ENCODE measurements around the gene STAT5B. TPM values are rescaled to one million over a fixed set of nuclear protein-coding genes. Genes with fewer than 3 reads are reported as not detected.
"Not testable (repeated sequence)": the region's sequence is repeated elsewhere in the genome, so short reads cannot be mapped to it uniquely, and the experiment has no call there.

STAT5B gene
- total and polyA plus RNA-seq, 4 experiments from 2014 or later: 91.3 to 261 (median 195) TPM

DNA sequence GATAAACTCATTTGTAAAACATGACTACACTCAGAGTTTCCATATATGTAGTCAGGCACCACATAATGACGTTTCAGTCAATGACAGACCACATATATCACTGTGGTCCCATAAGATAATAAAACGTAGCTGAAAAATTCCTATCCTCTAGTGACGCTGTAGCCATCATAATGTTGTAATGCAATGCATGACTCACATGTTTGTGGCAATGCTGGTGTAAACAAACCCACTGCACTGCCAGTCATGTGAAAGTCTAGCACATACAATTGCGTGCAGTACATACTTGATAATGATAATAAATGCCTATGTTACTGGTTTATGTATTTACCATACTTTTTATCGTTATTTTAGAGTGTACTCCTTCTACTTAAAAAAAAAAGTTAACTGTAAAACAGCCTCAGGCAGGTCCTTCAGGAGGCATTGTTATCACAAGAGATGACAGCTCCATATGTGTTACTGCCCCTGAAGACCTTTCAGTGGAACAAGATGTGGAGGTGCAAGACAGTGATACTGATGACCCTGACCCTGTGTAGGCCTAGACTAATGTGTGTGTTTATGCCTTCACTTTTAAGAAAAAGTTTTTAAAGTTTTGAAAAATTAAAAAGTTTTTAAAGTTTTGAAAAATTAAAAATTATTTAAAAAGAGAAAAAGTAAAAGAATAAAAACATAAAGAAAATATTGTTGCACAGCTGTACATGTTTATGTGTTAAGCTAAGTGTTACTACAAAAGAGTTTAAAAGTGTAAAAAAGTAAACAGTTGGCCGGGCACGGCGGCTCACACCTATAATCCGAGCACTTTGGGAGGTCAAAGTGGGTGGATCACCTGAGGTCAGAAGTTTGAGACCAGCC lies 9.0 kb downstream of the STAT5B start:
- Mint-ChIP-seq H3K27ac (peak overlapping the region; percentile 94 to 99 (median 95)), H3K4me1 (peaks cover 41 to 72% (median 56%) of the 10 kb centered on the region in 4 donors), H3K4me3 (peak overlapping the region in 7 of 8 donors; percentile 5 to 82 (median 40)), H3K9me3 (no peaks in the 10 kb centered on the region), H3K27me3 (no peaks in the 10 kb centered on the region), H3K36me3 (peaks cover 3 to 26% of the 10 kb centered on the region in 2 donors)
- Histone ChIP-seq H3K4me1 (ENCODE audit: insufficient read depth, low read length) (peaks cover 69% of the 10 kb centered on the region), H3K27ac (ENCODE audit: low read depth, low read length) (peak overlapping the region; percentile 92), H3K4me3 (ENCODE audit: low read length in 2 of 2) (no peak overlapping the region), H3K9me3 (ENCODE audit: control insufficient read depth in 1 of 2, low read length in 2 of 2) (no peaks in the 10 kb centered on the region), H3K27me3 (ENCODE audit: insufficient read depth, low read length) (no peaks in the 10 kb centered on the region), H3K36me3 (ENCODE audit: insufficient read depth, low read length) (no peaks in the 10 kb centered on the region)
- DNase-seq: peak; percentile 61 to 92 (median 77)
- CTCF ChIA-PET (ENCODE audit: partially characterized antibody): interaction anchor here (2.8 kb wide), 1 partner anchor 45 kb away, joined by 11 read pairs; no protein-coding TSS in a partner anchor
- POLR2A ChIA-PET (ENCODE audit: partially characterized antibody): interaction anchor here (0.7 to 13.6 kb wide), 9 partner anchors 8 to 402 kb away, joined by 3 to 286 read pairs (median 6); partner anchors contain the start of genes STAT3, STAT5A and STAT5B
- intact Hi-C loops (cut with micrococcal nuclease): no loop called here

DNA sequence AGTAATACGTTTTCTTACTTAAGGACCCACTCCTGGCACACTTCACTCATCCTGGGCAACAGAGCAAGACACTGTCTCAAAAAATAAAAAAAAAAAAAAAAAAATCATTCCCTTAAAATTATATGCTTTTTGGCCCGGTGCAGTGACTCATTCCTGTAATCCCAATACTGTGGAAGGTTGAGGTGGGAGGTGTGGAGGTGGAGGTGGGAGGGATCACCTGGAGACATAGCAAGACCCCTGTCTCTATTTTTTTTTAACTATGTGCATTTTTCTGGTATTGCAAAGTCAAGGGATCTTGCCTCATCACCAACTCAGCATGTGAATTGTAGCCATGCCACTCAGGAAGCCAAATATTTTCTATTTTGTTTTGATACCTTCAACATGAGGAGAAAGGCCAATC lies 9.7 kb downstream of the STAT5B start:
- ChIA-PET CTCF (ENCODE audit: partially characterized antibody) (interaction anchor here (0.9 kb wide), 1 partner anchor 8 kb away, joined by 3 read pairs; no protein-coding TSS in a partner anchor), POLR2A (ENCODE audit: partially characterized antibody) (interaction anchor here (1.7 to 13.6 kb wide), 4 partner anchors 9 to 23 kb away, joined by 6 to 286 read pairs (median 20); partner anchors contain the start of gene STAT5B)
- Histone ChIP-seq H3K4me3 (ENCODE audit: low read length in 2 of 2) (no peak overlapping the region), H3K9me3 (ENCODE audit: control insufficient read depth in 1 of 2, low read length in 2 of 2) (no peaks in the 10 kb centered on the region), H3K27ac (ENCODE audit: low read depth, low read length) (peak overlapping the region; percentile 92), H3K27me3 (ENCODE audit: insufficient read depth, low read length) (no peaks in the 10 kb centered on the region), H3K36me3 (ENCODE audit: insufficient read depth, low read length) (no peaks in the 10 kb centered on the region), H3K4me1 (ENCODE audit: insufficient read depth, low read length) (peaks cover 65% of the 10 kb centered on the region)
- intact Hi-C loops (cut with micrococcal nuclease): no loop called here
- no peaks in the 10 kb centered on the region for H3K27me3 Mint-ChIP-seq
- no peak for DNase-seq
- H3K27ac Mint-ChIP-seq: peak overlapping the region; percentile 94 to 99 (median 95)
- H3K4me1 Mint-ChIP-seq: peaks cover 34 to 65% (median 50%) of the 10 kb centered on the region in 4 donors
- H3K4me3 Mint-ChIP-seq: peak overlapping the region in 7 of 8 donors; percentile 5 to 82 (median 40)
- peaks cover 3 to 26% of the 10 kb centered on the region in 2 donors for H3K36me3 Mint-ChIP-seq
- no peaks in the 10 kb centered on the region for H3K9me3 Mint-ChIP-seq

DNA sequence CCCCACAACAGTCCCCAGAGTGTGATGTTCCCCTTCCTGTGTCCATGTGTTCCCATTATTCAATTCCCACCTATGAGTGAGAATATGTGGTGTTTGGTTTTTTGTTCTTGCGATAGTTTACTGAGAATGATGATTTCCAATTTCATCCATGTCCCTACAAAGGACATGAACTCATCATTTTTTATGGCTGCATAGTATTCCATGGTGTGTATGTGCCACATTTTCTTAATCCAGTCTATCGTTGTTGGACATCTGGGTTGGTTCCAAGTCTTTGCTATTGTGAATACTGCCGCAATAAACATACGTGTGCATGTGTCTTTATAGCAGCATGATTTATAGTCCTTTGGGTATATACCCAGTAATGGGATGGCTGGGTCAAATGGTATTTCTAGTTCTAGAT lies 11.8 kb downstream of the STAT5B start:
- H3K27me3 ChIP-seq (ENCODE audit: insufficient read depth, low read length); H3K4me3 Mint-ChIP-seq; DNase-seq; H3K27ac ChIP-seq (ENCODE audit: low read depth, low read length); intact Hi-C loops (cut with micrococcal nuclease); H3K27ac Mint-ChIP-seq; H3K9me3 Mint-ChIP-seq; H3K4me3 ChIP-seq (ENCODE audit: low read length in 2 of 2); H3K27me3 Mint-ChIP-seq; H3K36me3 ChIP-seq (ENCODE audit: insufficient read depth, low read length); H3K9me3 ChIP-seq (ENCODE audit: control insufficient read depth in 1 of 2, low read length in 2 of 2): not testable (repeated sequence)
- H3K36me3 Mint-ChIP-seq: peaks cover 3 to 18% of the 10 kb centered on the region in 2 donors
- ChIA-PET CTCF (ENCODE audit: partially characterized antibody) (interaction anchor here (1.4 kb wide), 1 partner anchor 42 kb away, joined by 5 read pairs; no protein-coding TSS in a partner anchor), POLR2A (ENCODE audit: partially characterized antibody) (interaction anchor here (1.5 to 13.6 kb wide), 2 partner anchors 14 to 16 kb away, joined by 3 to 286 read pairs; no protein-coding TSS in a partner anchor)
- H3K4me1 Mint-ChIP-seq: peaks cover 28 to 58% (median 40%) of the 10 kb centered on the region in 4 donors
- H3K4me1 ChIP-seq (ENCODE audit: insufficient read depth, low read length): peaks cover 51% of the 10 kb centered on the region

DNA sequence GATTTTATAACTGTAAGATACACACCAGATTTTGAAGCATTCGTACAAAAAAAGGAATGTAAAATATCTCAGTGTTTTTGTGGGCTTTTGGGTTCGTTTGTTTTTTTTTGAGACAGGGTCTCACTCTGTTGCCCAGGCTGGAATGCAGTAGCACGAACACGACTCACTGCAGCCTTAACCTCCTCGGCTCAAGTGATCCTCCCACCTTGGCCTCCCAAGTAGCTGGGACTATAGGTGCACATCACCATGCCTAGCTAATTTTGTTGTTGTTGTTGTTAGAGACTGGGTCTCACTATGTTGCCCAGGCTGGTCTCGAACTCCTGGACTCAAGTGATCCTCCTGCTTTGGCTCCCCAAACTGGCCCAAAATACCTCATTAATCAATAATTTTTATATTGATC lies 15.9 kb downstream of the STAT5B start:
- peaks cover 24 to 55% (median 36%) of the 10 kb centered on the region in 4 donors for H3K4me1 Mint-ChIP-seq
- H3K36me3 Mint-ChIP-seq: peaks cover 0 to 1% of the 10 kb centered on the region in 2 donors
- no peaks in the 10 kb centered on the region for H3K27me3 ChIP-seq (ENCODE audit: insufficient read depth, low read length)
- intact Hi-C loops (cut with micrococcal nuclease): no loop called here
- no peaks in the 10 kb centered on the region for H3K9me3 Mint-ChIP-seq
- H3K4me1 ChIP-seq (ENCODE audit: insufficient read depth, low read length): peaks cover 46% of the 10 kb centered on the region
- H3K27ac ChIP-seq (ENCODE audit: low read depth, low read length): no peak overlapping the region
- POLR2A ChIA-PET (ENCODE audit: partially characterized antibody): interaction anchor here (0.6 to 2.4 kb wide), 3 partner anchors 11 to 52 kb away, joined by 3 to 23 read pairs (median 4); no protein-coding TSS in a partner anchor
- H3K9me3 ChIP-seq (ENCODE audit: control insufficient read depth in 1 of 2, low read length in 2 of 2): no peaks in the 10 kb centered on the region
- no peak overlapping the region for H3K4me3 ChIP-seq (ENCODE audit: low read length in 2 of 2)
- no peak overlapping the region for H3K4me3 Mint-ChIP-seq
- H3K36me3 ChIP-seq (ENCODE audit: insufficient read depth, low read length): no peaks in the 10 kb centered on the region
- no peaks in the 10 kb centered on the region for H3K27me3 Mint-ChIP-seq
- H3K27ac Mint-ChIP-seq: peak overlapping the region in 2 of 7 donors; percentile 29 to 42
- no peak for DNase-seq
- CTCF ChIA-PET (ENCODE audit: partially characterized antibody): interaction anchor here (0.9 kb wide), 1 partner anchor 11 kb away, joined by 3 read pairs; no protein-coding TSS in a partner anchor

DNA sequence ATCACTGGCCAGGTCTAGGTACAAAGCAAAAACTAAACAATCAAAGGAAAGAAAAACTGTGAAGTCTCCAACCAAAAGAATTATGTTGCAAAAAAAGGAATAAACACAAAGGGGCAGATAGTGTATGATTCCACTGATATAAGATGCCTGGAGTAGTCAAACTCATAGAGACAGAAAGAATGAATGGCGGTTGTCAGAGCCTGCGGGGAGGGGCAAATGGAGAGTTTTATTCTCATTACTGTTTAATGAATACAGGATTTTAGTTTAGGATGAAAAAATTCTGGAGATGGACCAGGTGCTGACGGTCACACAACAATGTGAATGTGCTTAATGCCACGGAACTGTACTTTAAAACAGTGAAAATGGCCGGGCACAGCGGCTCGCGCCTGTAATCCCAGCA lies 20.7 kb downstream of the STAT5B start:
- ChIA-PET CTCF (ENCODE audit: partially characterized antibody) (no interaction called here), POLR2A (ENCODE audit: partially characterized antibody) (interaction anchor here (1.1 kb wide), 1 partner anchor 16 kb away, joined by 3 read pairs; no protein-coding TSS in a partner anchor)
- H3K4me1 ChIP-seq (ENCODE audit: insufficient read depth, low read length): peaks cover 73% of the 10 kb centered on the region
- Mint-ChIP-seq H3K27me3 (no peaks in the 10 kb centered on the region), H3K4me3 (peak overlapping the region in 1 of 8 donors; percentile 17), H3K9me3 (no peaks in the 10 kb centered on the region), H3K36me3 (peaks cover 2 to 4% of the 10 kb centered on the region in 2 donors), H3K4me1 (peaks cover 46 to 81% (median 61%) of the 10 kb centered on the region in 4 donors), H3K27ac (peak overlapping the region; percentile 1 to 72 (median 18))
- no peaks in the 10 kb centered on the region for H3K9me3 ChIP-seq (ENCODE audit: control insufficient read depth in 1 of 2, low read length in 2 of 2)
- intact Hi-C loops (cut with micrococcal nuclease): no loop called here
- H3K4me3 ChIP-seq (ENCODE audit: low read length in 2 of 2): no peak overlapping the region
- no peak for DNase-seq
- no peaks in the 10 kb centered on the region for H3K27me3 ChIP-seq (ENCODE audit: insufficient read depth, low read length)
- H3K27ac ChIP-seq (ENCODE audit: low read depth, low read length): no peak overlapping the region
- no peaks in the 10 kb centered on the region for H3K36me3 ChIP-seq (ENCODE audit: insufficient read depth, low read length)

DNA sequence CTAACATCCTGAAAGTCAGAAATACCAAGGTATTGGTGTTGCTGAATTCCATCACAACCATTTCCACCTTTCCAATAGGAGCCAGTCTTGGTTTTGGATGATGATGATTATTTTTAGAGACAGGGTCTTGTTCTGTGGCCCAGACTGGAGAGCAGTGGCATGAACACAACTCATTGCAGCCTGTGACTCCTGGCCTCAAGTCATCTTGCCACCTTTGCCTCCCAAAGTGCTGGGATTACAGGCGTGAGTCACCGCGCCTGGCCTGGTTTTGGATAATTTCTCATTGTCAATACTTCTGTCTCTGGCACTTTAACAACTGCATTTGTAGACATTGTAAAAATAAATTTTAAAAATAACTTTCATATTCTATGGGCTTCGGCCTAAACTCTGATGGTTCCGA lies 22.6 kb downstream of the STAT5B start:
- Histone ChIP-seq H3K9me3 (ENCODE audit: control insufficient read depth in 1 of 2, low read length in 2 of 2) (no peaks in the 10 kb centered on the region), H3K4me3 (ENCODE audit: low read length in 2 of 2) (no peak overlapping the region), H3K27me3 (ENCODE audit: insufficient read depth, low read length) (no peaks in the 10 kb centered on the region), H3K4me1 (ENCODE audit: insufficient read depth, low read length) (peaks cover 87% of the 10 kb centered on the region), H3K36me3 (ENCODE audit: insufficient read depth, low read length) (no peaks in the 10 kb centered on the region), H3K27ac (ENCODE audit: low read depth, low read length) (peak overlapping the region; percentile 23)
- Mint-ChIP-seq H3K9me3 (no peaks in the 10 kb centered on the region), H3K4me1 (peaks cover 52 to 80% (median 65%) of the 10 kb centered on the region in 4 donors), H3K27ac (peak overlapping the region; percentile 62 to 92 (median 90)), H3K36me3 (peaks cover 4% of the 10 kb centered on the region in 2 donors), H3K4me3 (no peak overlapping the region), H3K27me3 (no peaks in the 10 kb centered on the region)
- ChIA-PET CTCF (ENCODE audit: partially characterized antibody) (interaction anchor here (1.5 to 2.8 kb wide), 2 partner anchors 31 to 58 kb away, joined by 9 read pairs; no protein-coding TSS in a partner anchor), POLR2A (ENCODE audit: partially characterized antibody) (interaction anchor here (7.7 to 8.2 kb wide), 2 partner anchors 18 to 33 kb away, joined by 137 to 286 read pairs; partner anchors contain the start of genes STAT5A and STAT5B)
- DNase-seq: no peak
- intact Hi-C loops (cut with micrococcal nuclease): no loop called here
